Measurements from ENCODE around the gene SLC16A8. TPM values are rescaled to one million over a fixed set of nuclear protein-coding genes. Genes with fewer than 3 reads are reported as not detected.
A peak's percentile ranks its signal among the peaks of the same experiment; 100 is the strongest.
"Not testable (repeated sequence)": the region's sequence is repeated elsewhere in the genome, so short reads cannot be mapped to it uniquely, and the experiment has no call there.

SLC16A8 gene
- total and polyA plus RNA-seq, 7 donors = 0.23 to 1.0 (median 0.29) TPM; not detected in 3

- WGBS, 3 donors = 79 to 80% (median 80%) methylated on average over 20 of the region's 20 CpGs
- Histone ChIP-seq H3K27me3 (ENCODE audit: insufficient read depth in 3 of 3, low read length in 2 of 3) (peaks cover 0 to 3% (median 2%) of the 10 kb centered on the region in 3 donors), H3K4me3 (no peak overlapping the region), H3K9me3 (no peaks in the 10 kb centered on the region), H3K36me3 (ENCODE audit: insufficient read depth in 1 of 2, low read depth in 1 of 2) (no peaks in the 10 kb centered on the region), H3K27ac (no peak overlapping the region), H3K4me1 (no peaks in the 10 kb centered on the region)
- intact Hi-C loops (cut with DNase I) = no loop called here
- no peak for TF ChIP-seq CTCF (IDR thresholded peaks at IDR 0.05)
- no peak for ATAC-seq
- DNase-seq = no peak
Measured at GRCh38 chr22:38040953-38041759, 42.8 kb downstream of the SLC16A8 start.

GRCh38 chr22:38038890-38039812, 44.8 kb downstream of the SLC16A8 start:
- peak overlapping the region; percentile 10 for H3K27ac ChIP-seq

GRCh38 chr22:38038426-38038825, 45.6 kb downstream of the SLC16A8 start:
- peaks cover 0 to 3% (median 2%) of the 10 kb centered on the region in 3 donors for H3K27me3 ChIP-seq (ENCODE audit: insufficient read depth in 3 of 3, low read length in 2 of 3)
- DNase-seq = no peak
- TF ChIP-seq CTCF (IDR thresholded peaks at IDR 0.05) = no peak
- intact Hi-C loops (cut with DNase I) = no loop called here
- 89 to 94% (median 91%) methylated on average over 21 to 23 of the region's 23 CpGs for WGBS, 3 donors
- peak overlapping the region; percentile 9 for H3K27ac ChIP-seq
- H3K4me1 ChIP-seq = peaks cover 4% of the 10 kb centered on the region
- no peak overlapping the region for H3K4me3 ChIP-seq
- no peaks in the 10 kb centered on the region for H3K36me3 ChIP-seq (ENCODE audit: insufficient read depth in 1 of 2, low read depth in 1 of 2)
- H3K9me3 ChIP-seq = no peaks in the 10 kb centered on the region
- ATAC-seq = no peak

More at GRCh38 chr22:38038890-38039812, 44.8 kb downstream of the SLC16A8 start:
- no peak overlapping the region for H3K4me3 ChIP-seq
- 44 to 60% (median 59%) methylated on average over 46 of the region's 46 CpGs for whole genome bisulfite sequencing, 3 donors
- TF ChIP-seq CTCF (IDR thresholded peaks at IDR 0.05) = no peak
- DNase-seq (no peak), ATAC-seq (no peak)
- H3K27me3 ChIP-seq (ENCODE audit: insufficient read depth in 3 of 3, low read length in 2 of 3) = peaks cover 0 to 3% (median 2%) of the 10 kb centered on the region in 3 donors
- intact Hi-C loops (cut with DNase I) = no loop called here
- no peaks in the 10 kb centered on the region for H3K9me3 ChIP-seq
- no peaks in the 10 kb centered on the region for H3K36me3 ChIP-seq (ENCODE audit: insufficient read depth in 1 of 2, low read depth in 1 of 2)
- H3K4me1 ChIP-seq = peaks cover 2% of the 10 kb centered on the region

GRCh38 chr22:38037367-38038150, 46.4 kb downstream of the SLC16A8 start:
- H3K36me3 ChIP-seq (ENCODE audit: insufficient read depth in 1 of 2, low read depth in 1 of 2); intact Hi-C loops (cut with DNase I); H3K27me3 ChIP-seq (ENCODE audit: insufficient read depth in 3 of 3, low read length in 2 of 3); H3K4me3 ChIP-seq; H3K4me1 ChIP-seq; DNase-seq; ATAC-seq; H3K9me3 ChIP-seq; H3K27ac ChIP-seq: not testable (repeated sequence)
- WGBS, 3 donors = 86 to 92% (median 89%) methylated on average over 13 of the region's 13 CpGs

All from psoas muscle (tissue), 8 donors.